Parathyroid adenoma (tissue), 2 donors: ENCODE measurements around the gene TIMP4.
A peak's percentile ranks its signal among the peaks of the same experiment; 100 is the strongest.

Experiments
- H2AFZ ChIP-seq: fragments of 300-600 bp; sonication (generic); one replicate; pipeline ENCODE4 v1.7.0; 2017; ENCODE audit warnings: antibody characterized with exemption, mild to moderate bottlenecking
- H3K27ac ChIP-seq: fragments of 300-600 bp; sonication (generic); one replicate; pipeline ENCODE4 v1.7.0; 2017
- H3K27me3 ChIP-seq: fragments of 300-600 bp; sonication (generic); one replicate; pipeline ENCODE4 v1.7.0; 2017; ENCODE audit warnings: low read length; ENCODE audit not compliant: control insufficient read depth, insufficient read depth
- H3K36me3 ChIP-seq: fragments of 300-600 bp; sonication (generic); one replicate; pipeline ENCODE4 v1.7.0; 2017; ENCODE audit warnings: low read length; ENCODE audit not compliant: control insufficient read depth, insufficient read depth
- H3K4me1 ChIP-seq: fragments of 300-600 bp; sonication (generic); one replicate; pipeline ENCODE4 v1.7.0; 2017; ENCODE audit warnings: control low read depth
- H3K4me2 ChIP-seq: fragments of 300-600 bp; sonication (generic); one replicate; pipeline ENCODE4 v1.7.0; 2017; ENCODE audit warnings: low read length
- H3K4me3 ChIP-seq: fragments of 300-600 bp; sonication (generic); one replicate; pipeline ENCODE4 v1.7.0; 2017; ENCODE audit warnings: low read depth, low read length
- H3K79me2 ChIP-seq: fragments of 300-600 bp; sonication (generic); one replicate; pipeline ENCODE4 v1.7.0; 2017; ENCODE audit warnings: control low read depth
- H3K9ac ChIP-seq: fragments of 300-600 bp; sonication (generic); one replicate; pipeline ENCODE4 v1.7.0; 2017; ENCODE audit warnings: mild to moderate bottlenecking
- H3K9me3 ChIP-seq: fragments of 300-600 bp; sonication (generic); one replicate; pipeline ENCODE4 v1.7.0; 2017; ENCODE audit warnings: low read length; ENCODE audit not compliant: control insufficient read depth
- CTCF ChIP-seq: fragments of 300-600 bp; sonication (generic); IDR thresholded peaks from one replicate; pipeline ENCODE4 v1.7.0; 2017; ENCODE audit warnings: antibody characterized with exemption, mild to moderate bottlenecking
- donor health status: primary hyperparathyroidism.

Gene TIMP4

GRCh38 chr3:12147049-12147780 is 11.5 kb downstream of the TIMP4 start:
- Histone ChIP-seq H3K79me2 (no peaks in the 10 kb centered on the region), H3K36me3 (no peaks in the 10 kb centered on the region), H3K4me2 (no peak overlapping the region), H3K9ac (no peak overlapping the region), H3K9me3 (no peaks in the 10 kb centered on the region), H3K4me1 (peaks cover 3% of the 10 kb centered on the region), H3K27me3 (no peaks in the 10 kb centered on the region), H2AFZ (no peak overlapping the region), H3K4me3 (no peak overlapping the region), H3K27ac (no peak overlapping the region)
- TF ChIP-seq CTCF, result no peak

GRCh38 chr3:12143949-12144504 is 14.7 kb downstream of the TIMP4 start:
- no peak overlapping the region for H3K4me3 ChIP-seq
- H3K9ac ChIP-seq, result no peak overlapping the region
- H3K27ac ChIP-seq, result peak overlapping the region; percentile 27
- H3K4me1 ChIP-seq, result peaks cover 3% of the 10 kb centered on the region
- H3K79me2 ChIP-seq, result no peaks in the 10 kb centered on the region
- no peak for TF ChIP-seq CTCF
- H3K27me3 ChIP-seq, result no peaks in the 10 kb centered on the region
- H3K9me3 ChIP-seq, result no peaks in the 10 kb centered on the region
- H3K4me2 ChIP-seq, result no peak overlapping the region
- no peaks in the 10 kb centered on the region for H3K36me3 ChIP-seq
- no peak overlapping the region for H2AFZ ChIP-seq

GRCh38 chr3:12142476-12142875 is 16.2 kb downstream of the TIMP4 start:
- Histone ChIP-seq H2AFZ (no peak overlapping the region), H3K79me2 (no peaks in the 10 kb centered on the region), H3K4me1 (peaks cover 3% of the 10 kb centered on the region), H3K9ac (no peak overlapping the region), H3K27me3 (no peaks in the 10 kb centered on the region), H3K4me2 (no peak overlapping the region), H3K27ac (no peak overlapping the region), H3K9me3 (no peaks in the 10 kb centered on the region), H3K4me3 (no peak overlapping the region), H3K36me3 (no peaks in the 10 kb centered on the region)
- TF ChIP-seq CTCF, result no peak

- peaks cover 7% of the 10 kb centered on the region for H3K79me2 ChIP-seq
- H3K9ac ChIP-seq, result no peak overlapping the region
- H3K27ac ChIP-seq, result no peak overlapping the region
- H3K4me2 ChIP-seq, result no peak overlapping the region
- H3K4me3 ChIP-seq, result no peak overlapping the region
- H3K27me3 ChIP-seq, result no peaks in the 10 kb centered on the region
- TF ChIP-seq CTCF, result no peak
- peaks cover 3% of the 10 kb centered on the region for H3K4me1 ChIP-seq
- no peaks in the 10 kb centered on the region for H3K9me3 ChIP-seq
- no peak overlapping the region for H2AFZ ChIP-seq
- H3K36me3 ChIP-seq, result no peaks in the 10 kb centered on the region
These were observed 17.4 kb downstream of the TIMP4 start for GRCh38 chr3:12141350-12141749.

GRCh38 chr3:12139111-12139511 is 19.6 kb downstream of the TIMP4 start:
- Histone ChIP-seq H3K27me3 (no peaks in the 10 kb centered on the region), H3K79me2 (peaks cover 17% of the 10 kb centered on the region), H3K9ac (no peak overlapping the region), H3K36me3 (no peaks in the 10 kb centered on the region), H3K4me2 (no peak overlapping the region), H3K4me1 (peaks cover 3% of the 10 kb centered on the region), H2AFZ (no peak overlapping the region), H3K27ac (no peak overlapping the region), H3K9me3 (no peaks in the 10 kb centered on the region), H3K4me3 (no peak overlapping the region)
- TF ChIP-seq CTCF, result no peak
